Stimulated activated CD4-positive, alpha-beta T cell treated with anti-CD3 and anti-CD28 coated beads, Interleukin-1b, Interleukin-23, amount 100 ng/mL, for 4 hours (primary cell): Measurements from ENCODE around the gene NRG2.

Experiments used
- DNase-seq, 2 donors: peaks; one replicate each; pipeline ENCODE4 v3.0.0-alpha.2; 2020; ENCODE audit warnings: low read depth in 2 of 2

The NRG2 gene

GRCh38 chr5:139856714-139857113 is 186.4 kb downstream of the NRG2 start:
- no peak for DNase-seq

- no peak for DNase-seq
Observed at GRCh38 chr5:139855946-139856540, 187.1 kb downstream of the NRG2 start.

DNA sequence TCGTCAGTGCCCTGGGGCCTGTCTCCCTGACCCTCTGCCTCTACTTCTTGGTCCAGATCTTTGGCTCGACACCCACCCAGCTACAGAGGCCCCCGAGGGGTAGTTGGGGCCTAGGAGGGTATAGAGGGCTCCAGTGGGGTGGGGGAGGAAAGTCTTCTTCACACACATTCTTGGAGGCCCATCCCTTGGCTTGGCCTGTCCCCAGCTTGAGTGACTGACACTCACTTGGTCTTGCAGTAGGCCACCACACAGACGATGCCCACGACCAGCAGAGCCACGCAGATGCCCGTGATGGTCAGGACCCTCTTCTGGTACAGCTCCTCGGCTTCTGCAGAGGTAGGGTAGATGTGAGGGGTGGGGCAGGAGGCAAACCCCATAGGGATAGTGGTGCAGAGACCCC is 187.6 kb downstream of the NRG2 start:
- DNase-seq, result no peak

DNA sequence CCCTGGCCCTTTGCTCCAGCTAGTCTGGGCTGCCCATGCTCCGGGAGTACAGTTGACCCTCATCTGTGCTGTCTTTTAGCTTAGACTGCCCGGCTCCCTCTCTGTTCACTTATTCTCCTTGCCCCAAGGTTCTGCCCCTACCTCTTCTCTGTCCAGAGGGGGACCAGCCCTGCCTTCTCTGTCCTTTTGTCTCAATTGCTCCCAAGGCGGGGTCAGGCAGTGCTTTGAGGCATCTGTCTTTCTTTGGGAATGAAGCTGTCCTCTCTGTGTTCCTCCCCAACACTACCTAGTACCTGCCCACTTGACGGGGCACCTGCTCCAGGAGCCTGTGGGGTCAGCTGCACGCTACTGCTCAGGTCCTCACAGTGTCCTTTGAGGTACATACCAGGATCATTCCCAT is 188.1 kb downstream of the NRG2 start:
- DNase-seq, result no peak

- no peak for DNase-seq
Observed at GRCh38 chr5:139854029-139854605, 189.0 kb downstream of the NRG2 start.

DNA sequence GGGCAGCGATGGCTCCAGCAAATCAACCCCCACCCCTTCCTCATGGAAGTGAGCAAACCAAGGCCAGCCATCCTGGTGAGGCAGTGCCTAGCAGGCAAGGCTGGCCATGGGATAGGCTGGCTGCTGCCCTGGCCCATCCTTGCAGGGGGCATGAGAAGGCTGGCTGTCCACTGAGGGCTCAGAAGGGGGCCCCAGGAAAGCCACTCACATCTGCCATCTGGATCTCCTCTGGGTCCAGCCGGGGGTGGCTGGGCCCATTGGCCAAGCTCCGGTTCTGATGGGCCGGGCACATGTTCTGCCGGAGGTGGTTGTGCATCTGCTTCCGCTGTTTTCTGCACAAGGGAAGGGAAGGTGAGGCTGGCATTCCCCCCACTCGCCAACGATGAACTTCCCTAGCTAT is 190.4 kb downstream of the NRG2 start:
- no peak for DNase-seq

DNA sequence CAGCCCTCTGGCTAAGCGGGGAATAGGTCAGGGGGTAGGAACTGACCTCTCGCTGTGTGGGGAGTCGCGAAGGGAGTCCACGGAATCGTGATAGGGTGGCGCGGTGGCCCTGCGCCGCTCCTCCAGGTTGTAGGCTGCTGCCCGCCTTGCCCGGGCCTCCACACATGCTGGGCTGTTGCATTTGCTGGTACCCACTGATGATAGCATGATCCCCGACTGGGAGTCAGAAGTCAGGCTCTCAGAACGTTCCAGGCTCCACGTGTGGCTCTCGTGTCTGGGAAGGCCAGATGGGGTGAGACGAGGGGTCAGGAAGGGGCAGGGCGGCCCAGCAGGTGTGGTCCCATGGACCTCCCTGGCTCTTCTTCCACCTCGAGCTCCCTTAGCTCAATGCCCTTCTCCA is 191.5 kb downstream of the NRG2 start:
- no peak for DNase-seq

DNA sequence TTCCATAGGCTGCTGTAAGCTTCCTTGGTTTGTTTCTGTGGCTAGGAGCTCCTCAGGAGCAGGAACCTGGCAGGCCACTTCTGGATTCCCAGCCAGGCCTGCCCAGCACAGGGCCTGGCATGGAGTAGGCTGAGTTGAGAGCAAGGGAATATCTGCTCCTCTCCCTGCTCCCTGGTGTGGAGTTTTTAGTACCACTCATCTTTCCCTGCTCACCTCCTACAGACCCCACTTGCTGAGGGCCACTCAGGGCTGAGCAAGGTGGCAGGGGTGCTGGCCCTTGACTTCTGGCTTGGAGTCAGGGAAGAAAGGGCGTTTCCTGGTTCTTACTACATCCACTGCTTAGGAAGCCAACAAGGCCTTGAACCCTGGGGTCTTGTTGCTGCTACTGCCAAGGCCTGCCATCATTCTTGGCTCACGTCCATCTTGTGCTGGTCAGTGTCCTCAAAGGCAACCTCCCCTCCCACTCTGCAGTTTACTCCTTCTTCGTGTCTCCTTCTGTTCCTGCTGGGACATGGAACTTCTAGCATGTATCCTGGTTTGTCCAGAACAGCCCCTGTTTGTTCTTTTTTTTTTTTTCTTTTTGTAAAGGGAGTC is 192.6 kb downstream of the NRG2 start:
- DNase-seq, result no peak

DNA sequence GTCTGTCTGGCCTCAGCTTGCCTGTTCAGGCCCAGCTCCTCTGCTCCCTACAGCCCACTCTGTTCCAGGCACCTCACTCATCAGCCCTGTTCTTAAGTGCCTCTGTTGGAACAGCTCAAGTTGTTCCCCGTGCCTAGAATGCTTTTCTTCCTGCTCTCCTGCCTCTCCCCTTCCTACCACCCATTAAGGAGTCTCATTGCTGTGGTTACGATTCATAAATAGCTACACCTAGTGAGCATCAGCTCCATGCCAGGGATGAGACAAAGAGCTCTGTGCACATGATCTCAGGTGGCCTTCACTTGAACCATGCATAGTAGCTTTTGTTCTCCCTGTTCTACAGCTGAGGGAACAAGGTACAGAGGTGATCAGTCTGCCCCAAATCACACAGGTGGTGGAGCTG is 193.2 kb downstream of the NRG2 start:
- no peak for DNase-seq

DNA sequence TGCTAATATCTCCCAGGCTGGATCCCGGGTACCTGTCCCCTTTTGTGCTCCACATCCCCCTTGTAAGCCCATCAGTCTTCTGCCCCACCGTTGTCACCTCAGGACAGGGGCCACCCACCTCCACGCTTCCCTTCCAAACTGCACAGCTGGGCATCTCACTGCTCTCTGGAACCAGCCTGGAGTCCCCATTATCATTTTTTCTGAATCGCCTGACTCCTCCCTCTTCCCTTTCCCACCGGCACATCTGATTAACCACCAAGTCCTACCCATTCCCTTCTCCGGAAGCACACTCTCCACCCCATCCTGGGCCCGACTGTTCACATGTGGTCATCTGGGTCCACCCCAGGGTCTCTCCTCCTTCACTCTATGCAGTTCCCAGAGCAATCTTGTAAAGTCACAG is 193.6 kb downstream of the NRG2 start:
- no peak for DNase-seq

DNA sequence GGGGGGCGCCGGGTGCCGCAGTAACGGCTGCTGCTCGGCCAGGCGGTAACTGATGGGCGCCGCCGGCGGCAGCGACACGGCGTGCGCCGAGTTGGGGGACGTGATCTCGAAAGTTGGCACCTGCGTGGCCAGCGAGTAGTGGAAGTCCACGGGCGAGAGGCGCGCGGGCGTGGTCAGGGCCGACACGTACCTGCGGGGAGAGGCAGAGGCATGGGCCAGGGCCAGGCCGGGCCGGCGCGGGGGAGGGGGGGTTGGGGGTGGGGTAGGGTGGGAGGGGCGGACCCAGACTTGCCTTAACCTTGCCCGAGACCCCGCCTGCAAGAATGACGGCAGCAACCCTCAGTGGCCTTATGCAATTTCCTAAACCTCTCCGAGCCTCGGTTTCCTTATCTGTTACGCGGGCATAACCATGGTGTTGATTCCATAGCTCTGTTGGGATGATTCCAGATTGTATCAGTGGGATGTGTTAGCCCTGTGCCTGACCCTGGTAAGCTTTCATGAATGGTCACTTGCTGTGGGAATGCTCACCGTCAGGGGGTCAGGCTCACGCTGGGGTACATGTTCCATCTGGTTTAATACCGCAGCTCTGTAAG is 194.5 kb downstream of the NRG2 start:
- peak; percentile 14 to 28 for DNase-seq

GRCh38 chr5:139847790-139848507 is 195.2 kb downstream of the NRG2 start:
- peak; percentile 64 to 71 for DNase-seq

DNA sequence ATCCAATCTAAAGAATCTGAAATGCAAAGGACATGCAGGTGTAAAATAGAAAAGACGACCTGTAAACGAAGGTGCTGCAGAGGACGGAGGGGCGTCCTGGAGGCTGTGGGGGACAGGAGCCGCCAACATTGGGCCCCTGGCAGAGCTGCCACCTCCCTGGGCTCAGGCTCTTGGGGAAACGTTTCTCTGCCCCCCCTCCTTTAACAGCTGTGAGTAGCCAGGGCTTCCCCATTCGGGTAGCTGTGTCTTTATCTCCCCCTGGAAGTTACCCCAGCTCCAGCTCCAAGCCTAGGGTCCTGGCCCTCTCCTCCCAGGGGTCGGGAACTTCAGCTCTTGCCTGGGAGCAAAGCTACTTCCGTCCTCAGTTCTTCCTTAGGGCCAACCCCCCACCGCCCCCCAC is 196.0 kb downstream of the NRG2 start:
- no peak for DNase-seq

DNA sequence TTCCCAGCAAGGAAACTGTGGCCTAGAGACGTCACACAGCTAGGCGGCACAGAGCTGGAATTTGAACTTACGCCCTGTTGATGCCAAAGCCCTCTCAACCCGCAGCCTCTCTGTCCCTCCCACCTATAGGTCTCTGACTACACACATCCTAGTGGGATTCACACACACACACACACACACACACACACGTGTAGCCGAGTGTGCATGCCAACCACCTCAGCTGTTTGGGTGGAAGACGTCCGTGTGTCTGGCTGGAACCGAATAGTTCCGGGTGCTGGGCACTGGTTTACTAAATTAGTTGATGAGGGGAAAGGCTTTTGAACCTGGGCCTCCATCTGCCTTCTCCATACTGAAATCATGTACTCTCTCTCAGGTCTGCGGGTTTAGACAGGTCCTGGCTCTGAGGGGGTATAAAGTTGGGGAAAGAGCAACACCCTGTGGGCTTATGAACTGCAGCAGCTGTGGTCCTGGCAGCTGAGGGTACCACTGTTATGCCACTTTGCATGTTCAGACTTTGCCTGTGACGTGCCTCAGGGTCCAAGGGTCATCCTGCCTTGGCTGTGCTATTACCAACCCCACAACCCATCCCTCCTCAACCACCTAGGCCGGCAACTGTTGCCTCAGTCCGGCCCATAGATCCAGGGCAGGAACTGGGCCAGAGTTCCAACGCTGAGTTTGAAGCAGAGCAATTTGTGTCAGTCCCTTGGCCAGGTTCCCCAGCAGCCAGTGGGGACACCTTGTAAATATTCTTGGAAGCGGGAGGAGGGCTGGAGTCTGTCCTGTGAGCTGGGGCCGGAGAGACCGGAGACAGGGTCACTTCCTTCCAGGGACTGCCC is 197.0 kb downstream of the NRG2 start:
- DNase-seq, result no peak

DNA sequence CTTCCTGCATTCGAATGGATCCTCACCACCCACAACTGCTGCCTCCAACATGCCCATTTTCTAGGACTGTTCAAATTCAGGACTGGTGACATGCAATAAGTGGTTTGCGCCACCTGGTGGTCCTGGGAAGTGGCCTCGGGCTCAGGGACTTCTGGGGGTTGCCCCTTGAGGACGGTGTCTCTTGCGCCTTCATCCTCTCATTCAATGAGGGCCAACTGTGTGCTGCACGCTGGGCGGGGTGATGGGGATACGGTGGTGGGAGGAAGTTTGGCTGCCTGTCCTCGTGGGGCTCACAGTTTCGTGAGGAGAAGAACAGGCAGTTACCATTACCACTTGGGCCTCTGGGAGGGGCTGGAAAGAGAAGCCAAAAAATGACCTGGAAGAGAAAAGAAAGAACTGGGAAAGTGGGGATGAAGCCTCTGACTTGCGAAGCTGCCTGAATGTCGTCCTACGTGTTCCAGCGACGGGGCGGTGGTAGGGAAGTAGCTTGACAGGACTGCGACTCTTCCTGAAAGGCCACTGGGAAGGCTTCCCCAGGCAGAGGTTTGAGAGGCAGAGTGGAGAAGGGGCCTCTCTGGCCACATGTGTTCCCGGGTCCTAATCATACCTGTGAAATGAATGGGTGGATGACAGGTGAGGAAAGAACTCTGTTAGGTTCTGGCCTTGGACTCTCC is 198.5 kb downstream of the NRG2 start:
- DNase-seq, result peak; percentile 62 to 64

DNA sequence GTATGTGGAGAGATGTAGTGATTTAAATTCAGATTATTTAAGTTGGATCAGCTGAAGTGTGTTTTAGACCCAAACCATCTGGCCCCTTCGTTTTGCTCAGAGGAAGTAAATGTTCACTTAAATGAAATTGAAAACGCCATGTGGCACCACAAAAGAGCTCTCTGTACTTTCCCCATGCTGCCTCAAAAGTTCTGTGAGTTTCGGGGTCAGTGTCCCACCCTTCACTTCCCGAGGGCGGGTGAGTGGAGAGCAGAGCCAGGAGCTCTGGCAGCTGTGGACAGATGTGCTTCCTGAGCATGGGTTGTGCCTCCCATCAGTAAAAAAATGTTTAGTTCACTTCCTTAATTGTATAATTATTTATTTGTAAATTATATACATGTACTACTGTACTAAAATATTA is 199.1 kb downstream of the NRG2 start:
- no peak for DNase-seq

- DNase-seq, result no peak
Observed at GRCh38 chr5:139842321-139842720, 200.8 kb downstream of the NRG2 start.

- no peak for DNase-seq
Observed at GRCh38 chr5:139841549-139841948, 201.6 kb downstream of the NRG2 start.

DNA sequence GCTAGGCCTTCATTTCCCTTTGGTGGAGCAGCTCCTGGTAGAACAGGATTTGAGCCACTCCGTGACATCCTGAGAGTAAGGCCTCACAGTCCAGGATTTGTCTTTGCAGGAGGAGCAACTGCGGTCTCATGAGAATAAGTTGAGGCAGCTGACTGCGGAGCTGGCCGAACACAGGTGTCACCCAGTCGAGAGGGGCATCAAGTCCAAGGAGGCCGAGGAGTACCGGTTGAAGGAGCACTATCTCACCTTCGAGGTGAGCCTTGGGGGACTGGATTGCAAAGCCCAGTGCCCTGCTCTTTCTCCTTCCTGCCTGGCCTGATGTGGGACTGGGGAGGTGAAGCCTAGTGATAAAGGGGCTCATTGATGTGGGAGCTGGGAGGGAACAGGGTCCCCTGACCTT is 203.2 kb downstream of the NRG2 start:
- DNase-seq, result no peak

DNA sequence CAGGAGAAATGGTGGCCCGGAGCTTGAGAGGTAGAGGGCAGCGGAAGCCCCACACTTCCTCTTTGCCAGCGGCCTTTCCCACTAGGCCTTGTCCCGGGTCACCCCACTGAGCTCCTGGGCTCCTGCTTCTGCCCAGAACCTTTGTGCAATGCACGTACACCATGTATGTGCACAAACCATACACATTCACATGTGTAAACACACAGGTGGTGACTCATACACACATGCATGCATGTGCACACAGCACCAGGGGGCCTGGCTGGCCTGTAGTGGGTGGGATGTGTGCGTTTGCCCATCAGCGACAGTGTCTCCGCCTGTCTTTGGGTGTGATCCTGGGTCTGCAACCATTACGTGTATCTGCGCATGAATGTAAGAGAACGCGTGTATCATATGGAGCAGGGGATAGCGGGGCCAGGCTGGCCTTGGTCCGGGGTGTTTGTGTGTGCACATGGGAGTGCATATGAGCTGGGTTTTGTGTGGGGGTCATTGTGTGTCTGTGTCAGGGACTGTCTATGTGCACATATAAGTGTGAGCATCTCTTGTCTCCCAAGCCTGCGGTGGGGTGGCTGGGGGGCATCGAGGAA is 203.8 kb downstream of the NRG2 start:
- DNase-seq, result no peak
